Fibroblast of lung (primary cell): ENCODE data around the gene CHST11.

Source experiments
- CTCF ChIP-seq, 2 donors: IDR thresholded peaks in 1 of 2; conservative IDR thresholded peaks in 1 of 2; 1 replicate in 1 of 2; 2 replicates in 1 of 2; pipeline ENCODE4 v1.5.1; 2011 to 2012; ENCODE audit warnings: low read length in 2 of 2, control low read depth in 1 of 2, inconsistent platforms in 1 of 2, low read depth in 1 of 2, mild to moderate bottlenecking in 1 of 2
- EZH2 ChIP-seq: IDR thresholded peaks from 2 replicates; pipeline ENCODE4 v1.5.1; 2012; ENCODE audit warnings: low read length, control low read depth, mild to moderate bottlenecking; ENCODE audit errors: missing control alignments

DNA sequence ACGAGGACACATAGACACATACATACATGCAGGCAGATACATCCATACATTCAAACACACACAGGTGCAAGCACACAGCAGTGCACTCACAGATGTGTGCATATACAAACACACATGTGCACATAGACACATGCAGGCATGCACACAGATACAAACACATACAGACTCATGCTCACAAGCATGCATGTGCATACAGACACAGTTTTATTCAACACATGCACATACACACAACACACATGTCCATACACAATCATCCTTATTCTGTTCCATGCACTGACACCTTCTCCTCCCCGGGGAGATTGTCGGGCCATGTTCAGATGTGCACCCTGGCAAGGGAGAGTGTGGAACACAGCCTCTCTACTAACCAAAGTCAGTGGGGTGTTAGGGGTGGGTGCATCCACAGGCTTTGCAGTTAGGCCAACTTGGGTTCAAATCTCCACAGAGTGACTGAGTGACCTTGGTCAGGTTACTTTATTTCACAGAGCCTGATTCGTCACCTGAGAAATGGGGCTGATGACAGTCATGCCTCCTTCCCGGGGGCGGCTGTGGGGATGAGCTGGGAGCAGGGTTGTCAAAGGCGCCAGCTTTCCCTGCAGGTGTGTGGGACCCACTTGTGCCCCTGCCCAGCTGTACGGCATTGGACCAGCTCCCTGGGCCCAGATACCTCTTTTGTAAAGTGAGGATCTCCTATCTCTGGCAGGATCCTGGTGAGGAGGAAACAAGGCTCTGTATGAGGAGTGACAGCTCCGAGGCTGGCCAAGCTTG, 251.2 kb downstream of the CHST11 start:
- TF ChIP-seq CTCF (conservative IDR thresholded peaks at IDR 0.05 in 1 of 2, IDR thresholded peaks at IDR 0.05 in 1 of 2; ENCODE audit: low read depth in 1 of 2, low read length in 2 of 2) (no peak), EZH2 (no peak)
